CD4-positive, alpha-beta T cell (primary cell): ENCODE results near the gene KANSL1. TPM values are rescaled to one million over a fixed set of nuclear protein-coding genes. Genes with fewer than 3 reads are reported as not detected.

Experiments
- ATAC-seq: fragments of 200-7000 bp; cut with Tn5 transposase; one replicate; pipeline ENCODE4 v1.10.0; 2022; ENCODE audit warnings: mild to moderate bottlenecking; ENCODE audit not compliant: poor library complexity
- CTCF ChIA-PET: fragments of 350-600 bp; sonication (Branson Sonifier 250); formaldehyde crosslinking; loops from one replicate; lab custom pipeline; 2021; ENCODE audit warnings: antibody characterized with exemption, inconsistent platforms; lab: Charles Lee
- POLR2A ChIA-PET: fragments of 350-600 bp; sonication (Branson Sonifier 250); formaldehyde crosslinking; loops from one replicate; lab custom pipeline; 2021; ENCODE audit warnings: antibody characterized with exemption, inconsistent platforms; lab: Charles Lee
- DNase-seq, 14 experiments: peaks; one replicate each; pipeline ENCODE4 v3.0.0-alpha.2; 2013 to 2020; ENCODE audit warnings: mixed read lengths in 2 of 14
- H3K27ac ChIP-seq, 2 donors: one replicate each; pipeline versions ENCODE4 v1.5.1 to v1.7.0; 2013; ENCODE audit warnings: low read length in 2 of 2, low read depth in 1 of 2, mild to moderate bottlenecking in 1 of 2
- H3K27me3 ChIP-seq, 2 experiments: 1 replicate in 1 of 2; 2 replicates in 1 of 2; pipeline versions ENCODE4 v1.6.1 to v1.7.0; 2013; ENCODE audit warnings: low read length in 2 of 2, control low read depth in 1 of 2, mild to moderate bottlenecking in 1 of 2, moderate library complexity in 1 of 2; ENCODE audit not compliant: insufficient read depth in 2 of 2, control insufficient read depth in 1 of 2
- H3K36me3 ChIP-seq: one replicate; pipeline ENCODE4 v1.6.1; 2013; ENCODE audit warnings: low read length, control low read depth; ENCODE audit not compliant: insufficient read depth
- H3K4me1 ChIP-seq: one replicate; pipeline ENCODE4 v1.6.1; 2013; ENCODE audit warnings: low read length, control low read depth; ENCODE audit not compliant: insufficient read depth
- H3K4me3 ChIP-seq: one replicate; pipeline ENCODE4 v1.5.1; 2013; ENCODE audit warnings: mild to moderate bottlenecking, low read length, moderate library complexity
- H3K9me3 ChIP-seq, 2 experiments: 1 replicate in 1 of 2; 2 replicates in 1 of 2; pipeline versions ENCODE4 v1.6.1 to v1.7.0; 2013; ENCODE audit warnings: low read length in 2 of 2, mild to moderate bottlenecking in 2 of 2, control low read depth in 1 of 2, moderate library complexity in 1 of 2; ENCODE audit not compliant: control insufficient read depth in 1 of 2, insufficient read depth in 1 of 2
- H3K27ac Mint-ChIP-seq: one replicate; pipeline ENCODE4 v1.8.0; 2020; ENCODE audit warnings: mixed read lengths
- H3K27me3 Mint-ChIP-seq: one replicate; pipeline ENCODE4 v1.8.0; 2021; ENCODE audit warnings: mixed read lengths
- H3K36me3 Mint-ChIP-seq: one replicate; pipeline ENCODE4 v1.8.0; 2021; ENCODE audit warnings: low read depth, mixed read lengths
- H3K4me1 Mint-ChIP-seq: one replicate; pipeline ENCODE4 v1.8.0; 2021; ENCODE audit warnings: low read depth, mixed read lengths
- H3K4me3 Mint-ChIP-seq: one replicate; pipeline ENCODE4 v1.8.0; 2020; ENCODE audit warnings: mild to moderate bottlenecking, mixed read lengths
- H3K9me3 Mint-ChIP-seq: one replicate; pipeline ENCODE4 v1.8.0; 2020; ENCODE audit warnings: mixed read lengths
- intact Hi-C, 2 experiments: fragments of 100-400 bp; cut with DNase I in 1 of 2; cut with micrococcal nuclease in 1 of 2; formaldehyde crosslinking; loops; one replicate each; pipeline versions ENCODE4 v1.15.1 to v1.9.0; 2023 to 2025; cut with DNase I, micrococcal nuclease
- total RNA-seq, 174 experiments: library from RNA in 2 of 174; stranded (reverse) in 2 of 174; gene quantifications; one replicate each; pipeline ENCODE4 v1.2.3 and lab custom pipeline; 2021 to 2026
- TF ChIP-seq, protein P1 (sequence below): fragments of 200-600 bp; IDR thresholded peaks from one replicate; pipeline ENCODE4 v1.8.0; 2022; ENCODE audit warnings: antibody characterized with exemption, mild to moderate bottlenecking

Gene KANSL1
- total RNA-seq, 2 experiments from 2014 or later, result 122 to 125 TPM

DNA sequence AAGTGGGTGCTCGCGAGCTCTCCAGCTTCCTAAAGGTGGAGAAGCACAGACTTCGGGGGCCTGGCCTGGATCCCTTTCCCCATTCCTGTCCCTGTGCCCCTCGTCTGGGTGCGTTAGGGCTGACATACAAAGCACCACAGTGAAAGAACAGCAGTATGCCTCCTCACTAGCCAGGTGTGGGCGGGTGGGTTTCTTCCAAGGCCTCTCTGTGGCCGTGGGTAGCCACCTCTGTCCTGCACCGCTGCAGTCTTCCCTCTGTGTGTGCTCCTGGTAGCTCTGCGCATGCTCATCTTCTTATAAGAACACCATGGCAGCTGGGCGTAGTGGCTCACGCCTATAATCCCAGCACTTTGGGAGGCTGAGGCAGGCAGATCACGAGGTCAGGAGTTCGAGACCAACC lies 196.1 kb downstream of the KANSL1 start:
- CTCF ChIA-PET, result no interaction called here
- H3K4me3 Mint-ChIP-seq, result no peak overlapping the region

DNA sequence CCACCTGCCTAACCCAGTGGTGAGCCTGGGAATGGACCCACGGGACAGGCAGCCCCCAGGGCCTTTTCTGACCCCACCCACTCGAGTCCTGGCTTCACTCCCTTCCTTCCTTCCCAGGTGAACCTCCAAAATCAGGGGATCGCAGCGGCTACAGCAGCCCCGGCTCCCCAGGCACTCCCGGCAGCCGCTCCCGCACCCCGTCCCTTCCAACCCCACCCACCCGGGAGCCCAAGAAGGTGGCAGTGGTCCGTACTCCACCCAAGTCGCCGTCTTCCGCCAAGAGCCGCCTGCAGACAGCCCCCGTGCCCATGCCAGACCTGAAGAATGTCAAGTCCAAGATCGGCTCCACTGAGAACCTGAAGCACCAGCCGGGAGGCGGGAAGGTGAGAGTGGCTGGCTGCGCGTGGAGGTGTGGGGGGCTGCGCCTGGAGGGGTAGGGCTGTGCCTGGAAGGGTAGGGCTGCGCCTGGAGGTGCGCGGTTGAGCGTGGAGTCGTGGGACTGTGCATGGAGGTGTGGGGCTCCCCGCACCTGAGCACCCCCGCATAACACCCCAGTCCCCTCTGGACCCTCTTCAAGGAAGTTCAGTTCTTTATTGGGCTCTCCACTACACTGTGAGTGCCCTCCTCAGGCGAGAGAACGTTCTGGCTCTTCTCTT lies 196.8 kb downstream of the KANSL1 start:
- Mint-ChIP-seq H3K27me3 (no peaks in the 10 kb centered on the region), H3K27ac (no peak overlapping the region), H3K9me3 (no peaks in the 10 kb centered on the region), H3K4me1 (no peaks in the 10 kb centered on the region), H3K4me3 (no peak overlapping the region), H3K36me3 (no peaks in the 10 kb centered on the region)
- no peak for ATAC-seq
- intact Hi-C loops, result no loop called here
- ChIA-PET POLR2A (no interaction called here), CTCF (no interaction called here)
- no peak for DNase-seq
- no peaks in the 10 kb centered on the region for H3K9me3 ChIP-seq
- no peak overlapping the region for H3K27ac ChIP-seq
- no peaks in the 10 kb centered on the region for H3K36me3 ChIP-seq
- TF ChIP-seq, protein P1, sequence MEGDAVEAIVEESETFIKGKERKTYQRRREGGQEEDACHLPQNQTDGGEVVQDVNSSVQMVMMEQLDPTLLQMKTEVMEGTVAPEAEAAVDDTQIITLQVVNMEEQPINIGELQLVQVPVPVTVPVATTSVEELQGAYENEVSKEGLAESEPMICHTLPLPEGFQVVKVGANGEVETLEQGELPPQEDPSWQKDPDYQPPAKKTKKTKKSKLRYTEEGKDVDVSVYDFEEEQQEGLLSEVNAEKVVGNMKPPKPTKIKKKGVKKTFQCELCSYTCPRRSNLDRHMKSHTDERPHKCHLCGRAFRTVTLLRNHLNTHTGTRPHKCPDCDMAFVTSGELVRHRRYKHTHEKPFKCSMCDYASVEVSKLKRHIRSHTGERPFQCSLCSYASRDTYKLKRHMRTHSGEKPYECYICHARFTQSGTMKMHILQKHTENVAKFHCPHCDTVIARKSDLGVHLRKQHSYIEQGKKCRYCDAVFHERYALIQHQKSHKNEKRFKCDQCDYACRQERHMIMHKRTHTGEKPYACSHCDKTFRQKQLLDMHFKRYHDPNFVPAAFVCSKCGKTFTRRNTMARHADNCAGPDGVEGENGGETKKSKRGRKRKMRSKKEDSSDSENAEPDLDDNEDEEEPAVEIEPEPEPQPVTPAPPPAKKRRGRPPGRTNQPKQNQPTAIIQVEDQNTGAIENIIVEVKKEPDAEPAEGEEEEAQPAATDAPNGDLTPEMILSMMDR, result no peak
- no peaks in the 10 kb centered on the region for H3K4me1 ChIP-seq
- no peaks in the 10 kb centered on the region for H3K27me3 ChIP-seq
- H3K4me3 ChIP-seq, result no peak overlapping the region

More for the DNA sequence above, 196.1 kb downstream of the KANSL1 start:
- H3K27me3 ChIP-seq, result no peaks in the 10 kb centered on the region
- H3K9me3 ChIP-seq, result no peaks in the 10 kb centered on the region
- Mint-ChIP-seq H3K36me3 (no peaks in the 10 kb centered on the region), H3K9me3 (no peaks in the 10 kb centered on the region), H3K4me1 (no peaks in the 10 kb centered on the region), H3K27me3 (no peaks in the 10 kb centered on the region), H3K27ac (no peak overlapping the region)
- TF ChIP-seq, protein P1, result no peak
- intact Hi-C loops, result no loop called here
- DNase-seq (no peak), ATAC-seq (no peak)
- no peak overlapping the region for H3K27ac ChIP-seq
- POLR2A ChIA-PET, result no interaction called here
- H3K4me3 ChIP-seq, result no peak overlapping the region
- no peaks in the 10 kb centered on the region for H3K36me3 ChIP-seq
- H3K4me1 ChIP-seq, result peaks cover under 1% of the 10 kb centered on the region

DNA sequence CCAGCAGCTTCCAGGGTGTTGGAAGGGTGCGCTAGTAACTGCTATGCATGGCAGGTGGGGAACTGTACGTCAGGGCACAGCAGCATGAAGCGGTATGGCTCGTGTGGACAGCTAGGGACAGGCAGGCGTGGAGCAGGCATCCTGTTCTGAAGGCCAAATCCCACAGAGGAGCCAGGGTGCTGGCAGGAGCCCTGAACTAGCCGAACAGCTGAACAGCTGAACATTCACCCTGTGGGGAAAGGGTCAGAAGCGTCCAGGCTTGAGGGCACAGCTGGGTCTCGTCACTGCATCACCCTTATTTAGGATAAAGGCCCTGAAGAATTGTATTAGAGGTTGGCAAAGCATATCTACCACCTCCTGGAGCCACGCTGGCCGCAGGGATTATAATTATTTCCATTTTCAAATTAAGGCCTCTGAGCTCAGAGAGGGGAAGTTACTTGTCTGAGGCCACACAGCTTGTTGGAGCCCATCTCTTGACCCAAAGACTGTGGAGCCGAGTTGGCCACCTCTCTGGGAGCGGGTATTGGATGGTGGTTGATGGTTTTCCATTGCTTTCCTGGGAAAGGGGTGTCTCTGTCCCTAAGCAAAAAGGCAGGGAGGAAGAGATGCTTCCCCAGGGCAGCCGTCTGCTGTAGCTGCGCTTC lies 197.5 kb downstream of the KANSL1 start:
- no peaks in the 10 kb centered on the region for H3K36me3 ChIP-seq
- TF ChIP-seq, protein P1, result no peak
- Mint-ChIP-seq H3K4me3 (no peak overlapping the region), H3K9me3 (no peaks in the 10 kb centered on the region), H3K4me1 (no peaks in the 10 kb centered on the region), H3K27me3 (no peaks in the 10 kb centered on the region), H3K27ac (no peak overlapping the region), H3K36me3 (no peaks in the 10 kb centered on the region)
- H3K27ac ChIP-seq, result no peak overlapping the region
- no peaks in the 10 kb centered on the region for H3K9me3 ChIP-seq
- no peaks in the 10 kb centered on the region for H3K27me3 ChIP-seq
- ATAC-seq, result no peak
- ChIA-PET CTCF (no interaction called here), POLR2A (no interaction called here)
- intact Hi-C loops, result no loop called here
- no peaks in the 10 kb centered on the region for H3K4me1 ChIP-seq
- DNase-seq, result no peak
- H3K4me3 ChIP-seq, result no peak overlapping the region
